ENCODE results near the gene PARD3.

Gene PARD3

DNA sequence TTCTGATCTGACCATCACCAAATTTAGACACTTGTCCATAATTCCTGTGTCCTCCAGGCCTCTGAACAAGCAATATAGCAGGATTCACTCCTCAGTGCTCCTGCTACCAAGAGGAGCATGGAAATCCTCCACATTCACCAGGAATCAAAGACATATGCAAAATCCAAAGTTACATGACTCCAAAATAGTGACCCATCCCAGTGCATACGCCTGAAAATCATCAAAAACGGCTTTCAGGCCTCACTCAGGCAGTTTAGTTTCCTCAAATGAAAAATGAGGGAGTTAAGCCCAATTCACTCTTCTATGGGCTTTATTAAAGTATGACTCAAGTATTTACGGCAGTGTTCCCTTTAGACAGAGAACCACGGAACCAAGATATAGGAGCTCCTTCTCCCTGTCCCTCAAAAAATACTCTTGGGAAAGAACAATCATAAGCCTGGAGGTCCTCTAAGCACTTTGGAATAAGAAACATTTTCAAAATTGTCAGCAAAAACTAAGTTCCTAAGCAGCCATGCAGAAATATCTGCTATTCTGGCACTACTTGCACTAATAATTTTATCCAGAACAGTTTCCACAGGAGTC, 240.7 kb downstream of the PARD3 start:
- TF ChIP-seq FOXP2 (optimal IDR thresholded peaks at IDR 0.05; ENCODE audit: borderline replicate concordance, extremely low read depth, extremely low read length, insufficient read depth) (no peak), REST (IDR thresholded peaks at IDR 0.05; ENCODE audit: insufficient read depth in 1 of 2, low read depth in 2 of 2, low read length in 2 of 2) (no peak), TAF1 (IDR thresholded peaks at IDR 0.05; ENCODE audit: borderline replicate concordance, insufficient read depth, low read length) (no peak), SIN3A (IDR thresholded peaks at IDR 0.05; ENCODE audit: borderline replicate concordance, insufficient read depth, low read length) (no peak), POLR2AphosphoS5 (IDR thresholded peaks at IDR 0.05; ENCODE audit: low read depth, low read length) (no peak)

GRCh38 chr10:34570887-34571286, 244.2 kb downstream of the PARD3 start:
- TF ChIP-seq SIN3A (IDR thresholded peaks at IDR 0.05; ENCODE audit: borderline replicate concordance, insufficient read depth, low read length) (no peak), REST (IDR thresholded peaks at IDR 0.05; ENCODE audit: insufficient read depth in 1 of 2, low read depth in 2 of 2, low read length in 2 of 2) (no peak), TAF1 (IDR thresholded peaks at IDR 0.05; ENCODE audit: borderline replicate concordance, insufficient read depth, low read length) (no peak), POLR2AphosphoS5 (IDR thresholded peaks at IDR 0.05; ENCODE audit: low read depth, low read length) (no peak), FOXP2 (optimal IDR thresholded peaks at IDR 0.05; ENCODE audit: borderline replicate concordance, extremely low read depth, extremely low read length, insufficient read depth) (no peak)

DNA sequence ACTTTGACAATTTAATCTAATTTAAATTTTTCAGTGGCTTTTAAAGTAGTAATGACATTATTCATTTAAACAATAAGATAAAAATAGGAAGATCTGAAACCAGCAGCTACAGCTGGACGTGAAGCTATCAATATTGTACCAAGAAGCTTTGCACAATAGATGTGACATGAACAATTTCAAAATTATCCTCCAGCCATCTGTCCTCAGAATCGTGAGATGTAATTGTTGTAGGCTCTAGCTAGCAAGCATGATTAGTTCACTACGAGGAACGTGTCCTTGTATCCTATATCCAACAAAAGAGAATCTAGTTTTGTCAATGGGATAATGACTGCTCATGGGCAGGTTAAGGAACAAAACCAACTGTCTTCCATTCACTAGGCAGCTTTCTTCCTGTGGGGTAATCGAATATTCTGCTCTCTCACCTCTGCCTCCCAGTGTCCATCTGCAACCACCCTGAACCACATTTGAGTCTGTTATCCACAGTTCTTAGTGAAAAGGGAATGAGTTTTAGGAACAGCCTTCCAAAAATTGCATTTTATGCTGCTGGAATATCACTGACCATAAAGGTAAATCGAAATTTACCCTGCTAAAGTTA, 247.3 kb downstream of the PARD3 start:
- no peak for TF ChIP-seq SIN3A (IDR thresholded peaks at IDR 0.05; ENCODE audit: borderline replicate concordance, insufficient read depth, low read length)
- TF ChIP-seq POLR2AphosphoS5 (IDR thresholded peaks at IDR 0.05; ENCODE audit: low read depth, low read length): no peak
- no peak for TF ChIP-seq FOXP2 (optimal IDR thresholded peaks at IDR 0.05; ENCODE audit: borderline replicate concordance, extremely low read depth, extremely low read length, insufficient read depth)
- no peak for TF ChIP-seq REST (IDR thresholded peaks at IDR 0.05; ENCODE audit: insufficient read depth in 1 of 2, low read depth in 2 of 2, low read length in 2 of 2)
- no peak for TF ChIP-seq TAF1 (IDR thresholded peaks at IDR 0.05; ENCODE audit: borderline replicate concordance, insufficient read depth, low read length)

- TF ChIP-seq FOXP2 (optimal IDR thresholded peaks at IDR 0.05; ENCODE audit: borderline replicate concordance, extremely low read depth, extremely low read length, insufficient read depth) (no peak), REST (IDR thresholded peaks at IDR 0.05; ENCODE audit: insufficient read depth in 1 of 2, low read depth in 2 of 2, low read length in 2 of 2) (no peak), SIN3A (IDR thresholded peaks at IDR 0.05; ENCODE audit: borderline replicate concordance, insufficient read depth, low read length) (no peak), POLR2AphosphoS5 (IDR thresholded peaks at IDR 0.05; ENCODE audit: low read depth, low read length) (no peak), TAF1 (IDR thresholded peaks at IDR 0.05; ENCODE audit: borderline replicate concordance, insufficient read depth, low read length) (no peak)
Observed at GRCh38 chr10:34565934-34566333, 249.2 kb downstream of the PARD3 start.
